Measurements from ENCODE around the gene SERGEF.
A peak's percentile ranks its signal among the peaks of the same experiment; 100 is the strongest.
"Not testable (repeated sequence)": the region's sequence is repeated elsewhere in the genome, so short reads cannot be mapped to it uniquely, and the experiment has no call there.

SERGEF gene

DNA sequence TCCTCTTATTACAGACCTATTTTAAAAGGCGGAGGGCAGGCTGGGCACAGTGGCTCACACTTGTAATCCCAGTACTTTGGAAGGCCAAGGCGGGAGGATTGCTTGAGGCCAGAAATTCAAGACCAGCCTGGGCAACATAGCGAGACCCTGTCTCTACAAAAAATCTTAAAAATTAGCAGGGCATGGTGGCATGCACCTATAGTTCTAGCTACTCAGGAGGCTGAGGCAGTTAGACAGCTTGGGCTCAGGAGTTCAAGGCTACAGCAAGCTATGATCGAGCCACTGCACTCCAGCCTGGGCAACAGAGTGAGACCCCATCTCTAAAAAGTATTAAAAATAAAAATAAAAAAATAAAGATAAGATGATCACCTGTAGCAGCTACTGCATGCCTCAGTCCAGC lies 12.7 kb downstream of the SERGEF start:
- not testable (repeated sequence) for DNase-seq

- DNase-seq = no peak
Measured at GRCh38 chr11:17992916-17993315, 19.9 kb downstream of the SERGEF start.

GRCh38 chr11:17991783-17992433 lies 20.9 kb downstream of the SERGEF start:
- DNase-seq = peak; percentile 27

- no peak for DNase-seq
Measured at GRCh38 chr11:17989306-17989705, 23.5 kb downstream of the SERGEF start.

DNA sequence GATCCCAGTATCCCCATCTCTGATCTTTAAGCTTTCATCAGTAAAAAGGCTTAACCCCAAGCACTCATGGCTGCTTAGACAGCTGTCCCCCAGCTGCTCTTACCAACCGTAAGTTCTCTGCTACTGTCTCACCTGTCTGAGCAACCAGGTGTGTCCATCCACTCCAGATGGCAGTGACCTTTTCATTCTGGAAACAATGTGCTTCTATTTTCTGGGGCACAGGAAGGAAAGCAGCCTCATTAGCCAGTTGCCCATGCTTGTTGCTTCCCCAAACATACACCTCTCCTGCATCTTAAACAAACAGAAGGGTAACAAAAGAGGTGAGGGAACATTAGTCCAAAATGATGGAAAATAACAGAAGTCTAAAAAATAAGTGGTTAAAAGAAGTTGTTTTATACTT lies 24.4 kb downstream of the SERGEF start:
- no peak for DNase-seq

- no peak for DNase-seq
Measured at GRCh38 chr11:17987826-17988225, 25.0 kb downstream of the SERGEF start.

GRCh38 chr11:17986711-17987220 lies 26.1 kb downstream of the SERGEF start:
- DNase-seq = no peak

DNA sequence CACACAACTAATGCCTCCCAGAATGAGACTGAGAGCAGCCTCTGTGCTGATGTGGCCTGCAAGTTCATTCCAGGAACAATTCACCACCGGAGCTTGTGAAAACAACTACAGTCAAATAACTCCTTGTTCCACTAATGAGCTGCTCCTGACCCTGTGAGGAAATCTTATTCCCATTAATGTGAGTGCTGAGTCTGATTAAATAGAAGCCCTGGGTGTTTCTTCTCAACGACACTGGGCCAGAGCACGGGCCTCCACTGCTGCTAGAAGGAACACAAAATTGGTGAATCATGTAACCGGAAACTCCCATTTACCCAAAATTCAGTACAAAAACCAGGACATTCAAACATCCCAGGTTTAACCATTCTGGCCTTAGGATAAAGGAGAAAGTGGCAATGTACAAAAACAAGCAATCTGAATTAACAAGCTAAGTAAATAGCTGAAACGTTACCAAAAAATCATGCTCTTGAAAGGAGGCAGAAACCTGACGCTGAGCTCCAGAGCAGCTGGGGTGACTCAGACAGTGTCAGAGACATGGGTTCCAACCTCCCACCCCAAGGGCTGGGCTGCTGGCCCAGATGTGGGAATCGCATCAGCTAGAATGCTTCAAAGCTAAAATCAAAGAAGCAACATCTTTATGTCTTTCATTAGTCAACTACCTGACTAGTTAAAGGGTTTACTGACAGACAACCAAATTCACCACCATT lies 26.7 kb downstream of the SERGEF start:
- no peak for DNase-seq

DNA sequence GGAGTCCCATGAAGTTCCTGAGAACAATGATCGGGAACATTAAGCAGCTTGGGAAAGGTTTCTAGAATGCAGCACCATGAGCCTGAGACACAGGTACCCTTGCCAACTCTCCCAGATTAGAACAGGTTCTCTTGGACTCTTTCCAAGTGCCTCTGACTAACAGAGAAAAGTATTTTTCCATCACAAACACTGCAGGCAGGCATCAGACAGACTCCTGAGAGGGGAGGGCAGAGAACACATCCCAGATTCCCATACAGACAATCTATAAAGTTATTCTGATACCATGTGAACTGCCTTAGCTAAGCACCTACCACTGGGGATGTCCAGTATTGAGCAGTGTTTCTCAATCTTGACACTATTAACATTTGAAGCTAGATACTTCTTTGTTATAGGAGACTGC lies 27.3 kb downstream of the SERGEF start:
- no peak for DNase-seq

GRCh38 chr11:17983569-17983968 lies 29.3 kb downstream of the SERGEF start:
- no peak for DNase-seq

DNA sequence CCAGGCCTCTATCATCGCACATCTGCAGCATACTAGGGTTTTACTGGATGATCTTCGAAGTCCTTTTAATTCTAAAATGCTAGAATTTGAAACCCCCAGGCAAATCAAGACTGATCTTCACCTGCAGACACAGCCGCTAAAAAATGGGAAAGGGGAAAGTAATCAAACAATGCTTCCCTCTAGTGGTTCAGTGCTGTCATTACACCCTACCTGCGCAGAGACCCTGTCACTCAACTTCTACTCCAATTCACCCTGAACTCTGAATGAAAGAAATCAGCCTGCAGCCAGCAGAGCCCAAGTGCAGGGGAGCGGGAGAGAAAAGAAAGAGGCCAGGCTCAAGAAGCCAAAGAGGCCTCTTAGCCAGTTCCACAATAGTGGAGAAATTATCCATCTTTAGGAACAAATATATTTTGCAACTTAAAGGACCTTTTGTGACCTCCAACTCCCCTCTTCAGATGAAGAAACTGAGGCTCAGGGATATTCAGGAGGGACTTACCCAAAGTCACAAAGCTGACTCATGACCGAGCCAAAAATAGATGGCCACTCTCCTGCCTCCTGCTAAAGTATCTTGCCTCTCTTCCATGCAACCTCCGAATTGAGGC lies 33.0 kb downstream of the SERGEF start:
- no peak for DNase-seq

- DNase-seq = no peak
Measured at GRCh38 chr11:17978553-17979287, 34.1 kb downstream of the SERGEF start.

DNA sequence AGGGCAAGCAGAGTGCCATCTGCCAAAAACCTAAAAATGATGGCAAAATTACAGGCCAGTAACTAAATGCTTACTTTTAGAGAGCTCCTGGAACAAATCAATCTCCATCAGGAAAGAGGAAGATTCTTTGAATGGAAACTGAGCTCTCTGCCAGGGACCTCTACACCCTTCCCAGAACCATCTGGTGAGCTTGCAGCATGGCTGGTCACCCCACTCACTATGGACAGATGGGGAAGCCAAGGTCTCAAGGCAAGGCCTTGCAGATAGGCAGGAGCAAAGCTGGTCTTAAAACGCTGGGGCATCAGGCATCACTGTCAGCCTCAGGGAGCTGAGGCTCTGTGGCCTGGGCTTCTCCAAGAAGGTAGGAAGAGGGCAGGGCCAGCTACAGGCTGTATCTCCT lies 36.2 kb downstream of the SERGEF start:
- DNase-seq = no peak

DNA sequence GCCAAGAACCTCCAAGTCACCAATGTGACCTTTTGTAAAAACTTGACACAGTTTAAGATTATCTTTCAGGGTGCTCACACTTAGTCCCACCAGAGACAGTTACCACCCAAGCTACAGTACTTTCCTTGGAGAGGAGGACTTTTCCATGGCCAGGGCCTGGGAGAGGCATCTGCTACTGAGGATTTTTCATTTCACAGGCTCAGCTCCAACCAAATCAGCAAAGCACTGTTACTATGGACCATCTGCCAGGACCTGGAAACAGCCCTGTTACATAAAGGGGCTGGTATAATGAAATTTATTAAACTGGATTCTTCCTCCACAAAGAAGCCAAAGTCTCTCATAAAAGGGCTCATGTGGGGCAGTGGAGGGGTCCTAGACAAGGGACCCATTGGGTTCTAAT lies 38.6 kb downstream of the SERGEF start:
- DNase-seq = no peak

GRCh38 chr11:17972987-17973386 lies 39.9 kb downstream of the SERGEF start:
- DNase-seq = no peak

DNA sequence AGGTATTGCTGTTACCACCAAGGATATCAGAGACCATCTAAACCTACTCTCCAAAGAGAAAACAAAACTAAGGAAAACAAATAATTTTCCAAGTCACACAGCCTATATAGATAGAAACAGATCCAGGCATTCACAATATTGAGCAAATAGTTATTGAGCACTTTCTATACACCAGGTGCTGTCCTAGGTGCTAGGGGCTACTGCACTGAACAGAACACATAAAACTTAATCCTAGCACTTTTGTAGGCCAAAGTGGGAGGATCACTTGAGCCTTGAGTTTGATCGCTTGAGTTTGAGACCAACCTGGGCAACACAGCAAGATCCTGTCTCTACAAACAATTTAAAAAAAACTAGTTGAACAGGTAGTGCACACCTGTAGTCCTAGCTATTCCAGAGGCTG lies 44.6 kb downstream of the SERGEF start:
- DNase-seq = no peak

DNA sequence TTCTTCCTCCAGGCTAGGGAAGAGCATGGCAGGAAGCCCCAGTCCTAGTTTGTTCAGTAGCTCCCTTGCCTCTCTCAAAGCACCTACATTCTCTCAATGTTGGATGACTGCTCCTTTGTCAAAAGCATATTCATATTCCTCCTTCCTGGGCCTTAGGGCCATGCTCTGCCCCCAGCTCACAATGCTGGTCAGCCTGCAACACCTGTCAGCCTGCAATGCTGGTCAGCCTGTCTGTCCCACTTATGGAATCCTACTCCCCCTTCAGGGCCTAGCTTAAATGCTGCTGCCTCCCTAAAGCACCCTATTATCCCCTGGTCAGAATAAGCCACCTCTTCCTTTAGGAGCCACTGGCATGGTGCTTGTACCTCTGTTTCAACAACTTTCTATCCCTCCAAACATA lies 45.2 kb downstream of the SERGEF start:
- DNase-seq = no peak

GRCh38 chr11:17960091-17960490 lies 52.8 kb downstream of the SERGEF start:
- no peak for DNase-seq

DNA sequence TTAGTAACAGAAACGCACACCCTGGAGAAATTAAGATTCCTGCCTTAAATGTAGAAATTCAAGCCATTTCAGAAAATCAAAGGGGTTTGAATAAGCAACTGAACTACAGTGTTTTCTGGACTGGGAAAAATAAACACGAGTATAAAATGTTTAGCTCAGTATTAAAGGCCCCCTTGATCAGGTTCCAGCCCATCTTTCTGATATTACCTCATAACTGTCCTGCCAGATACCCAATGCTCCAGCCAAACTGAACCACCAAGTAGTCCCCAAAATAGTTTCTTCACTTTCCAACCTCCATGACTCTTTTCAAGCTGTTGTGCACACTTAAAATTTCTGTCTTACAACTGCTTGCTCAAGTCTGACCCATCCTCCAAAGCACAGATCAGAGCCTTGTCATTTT lies 54.4 kb downstream of the SERGEF start:
- no peak for DNase-seq

- no peak for DNase-seq
Measured at GRCh38 chr11:17954395-17955252, 58.2 kb downstream of the SERGEF start.

DNA sequence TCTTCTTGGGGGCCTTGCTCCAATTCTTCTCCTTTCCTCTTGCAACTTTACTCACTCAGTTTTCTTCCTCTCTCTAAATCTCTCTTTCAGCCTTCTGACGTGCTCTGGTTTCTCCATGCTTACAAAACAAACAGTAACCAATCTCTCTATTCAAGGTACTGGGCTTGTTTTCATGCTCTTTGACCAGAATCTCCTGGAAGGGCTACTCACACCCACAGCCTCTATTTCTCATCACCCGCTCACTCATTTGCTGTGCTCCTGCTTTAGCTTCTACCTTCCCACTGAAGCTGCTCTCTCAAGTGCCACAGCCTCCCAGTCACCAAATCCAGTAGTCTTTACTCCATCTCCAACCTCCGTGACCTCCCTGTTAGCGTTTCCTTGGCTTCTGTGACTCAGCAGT lies 60.4 kb downstream of the SERGEF start:
- no peak for DNase-seq

DNA sequence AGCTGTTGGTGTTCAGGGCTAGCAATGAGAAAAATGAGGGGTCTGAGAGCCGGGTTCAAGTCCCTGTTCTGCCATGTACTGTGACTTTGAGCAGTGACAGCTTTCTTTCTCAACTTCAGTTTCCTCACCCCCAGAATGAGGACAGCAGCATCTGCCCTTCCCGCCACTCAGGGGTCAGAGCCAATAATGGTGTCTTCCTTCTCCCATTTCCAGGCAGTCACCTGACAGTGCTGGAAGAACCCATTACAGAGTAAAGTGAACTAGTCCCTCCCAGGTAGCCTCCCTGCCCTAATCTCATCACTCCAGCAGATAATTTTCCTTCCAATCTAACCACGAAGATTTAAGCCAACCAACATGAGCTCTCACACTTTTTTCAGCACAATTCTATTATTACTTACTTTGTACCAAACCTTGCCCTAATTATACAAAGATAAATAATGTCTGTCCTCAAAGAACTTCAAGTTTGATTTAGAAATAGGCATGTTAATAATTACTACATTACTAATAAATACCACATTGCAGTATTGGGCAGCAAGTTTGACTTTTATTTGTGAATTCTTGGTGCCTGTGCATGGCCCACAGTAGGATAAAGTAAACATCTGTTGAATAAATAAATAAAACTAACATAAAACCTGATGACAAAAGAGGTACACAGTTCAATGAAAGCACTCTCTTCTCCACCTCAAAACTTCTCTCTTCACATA lies 61.0 kb downstream of the SERGEF start:
- no peak for DNase-seq

Data from GDM1 (cell line).